Middle frontal gyrus (tissue), 1 donor: ENCODE measurements around the gene GGT1.
"Not testable (repeated sequence)": the region's sequence is repeated elsewhere in the genome, so short reads cannot be mapped to it uniquely, and the experiment has no call there.

Experiments
- DNase-seq: peaks from one replicate; pipeline ENCODE4 v3.0.0-alpha.2; 2015; ENCODE audit warnings: low spot score; ENCODE audit errors: extremely low spot score

The GGT1 gene

GRCh38 chr22:24602847-24603769 lies at the start of gene GGT1:
Gene GGT1, plus strand, starts transcription at chr22:24603193. Its CDS starts 7,889 bp downstream, at chr22:24611082.
- not testable (repeated sequence) for DNase-seq

- DNase-seq, result no peak
These were observed 49.2 kb upstream of the GGT1 start for GRCh38 chr22:24553597-24554312.

- DNase-seq, result no peak
These were observed 48.5 kb upstream of the GGT1 start, which contains the start of gene GUCD1 for GRCh38 chr22:24554313-24555164. Gene GUCD1, minus strand, starts transcription at chr22:24555138. Its CDS starts 147 bp downstream, at chr22:24554991.

- peak; percentile 95 for DNase-seq
These were observed 47.6 kb upstream of the GGT1 start, which contains the start of gene SNRPD3 for GRCh38 chr22:24555165-24556039. Gene SNRPD3, plus strand, starts transcription at chr22:24555999. Its CDS starts 1,676 bp downstream, at chr22:24557675.

- no peak for DNase-seq
These were observed 43.5 kb upstream of the GGT1 start for GRCh38 chr22:24559471-24559870.

GRCh38 chr22:24563246-24563645 lies 39.7 kb upstream of the GGT1 start:
- DNase-seq, result no peak

- no peak for DNase-seq
These were observed 38.5 kb upstream of the GGT1 start for GRCh38 chr22:24564376-24565058.

GRCh38 chr22:24565077-24565476 lies 37.9 kb upstream of the GGT1 start:
- DNase-seq, result no peak

GRCh38 chr22:24566899-24567511 lies 36.0 kb upstream of the GGT1 start:
- DNase-seq, result no peak

GRCh38 chr22:24567668-24568067 lies 35.3 kb upstream of the GGT1 start:
- DNase-seq, result no peak

GRCh38 chr22:24571266-24571665 lies 31.7 kb upstream of the GGT1 start:
- no peak for DNase-seq

- no peak for DNase-seq
These were observed 26.2 kb upstream of the GGT1 start for GRCh38 chr22:24576778-24577177.

- no peak for DNase-seq
These were observed 24.4 kb upstream of the GGT1 start for GRCh38 chr22:24578355-24579257.

GRCh38 chr22:24579258-24579601 lies 23.8 kb upstream of the GGT1 start:
- DNase-seq, result no peak

- DNase-seq, result no peak
These were observed 22.7 kb upstream of the GGT1 start for GRCh38 chr22:24580276-24580675.

GRCh38 chr22:24582056-24582814 lies 20.8 kb upstream of the GGT1 start:
- DNase-seq, result no peak
